H9 (cell line): Measurements from ENCODE around the gene CCDC9B. TPM values are rescaled to one million over a fixed set of nuclear protein-coding genes. Genes with fewer than 3 reads are reported as not detected.

ENCODE experiments used
- DNase-seq: peaks from one replicate; pipeline ENCODE4 v3.0.0-alpha.2; 2017
- H2AFZ ChIP-seq: one replicate; pipeline ENCODE4 v1.6.1; 2013; ENCODE audit warnings: mild to moderate bottlenecking, low read length, control low read depth, moderate library complexity
- H2AK5ac ChIP-seq: 2 replicates; pipeline ENCODE4 v1.6.1; 2013; ENCODE audit warnings: low read length, control low read depth, mixed read lengths; ENCODE audit not compliant: insufficient read length
- H2BK120ac ChIP-seq: one replicate; pipeline ENCODE4 v1.6.1; 2013; ENCODE audit warnings: low read depth, mild to moderate bottlenecking, low read length, control low read depth, inconsistent platforms; ENCODE audit not compliant: poor library complexity, severe bottlenecking
- H2BK12ac ChIP-seq: 2 replicates; pipeline ENCODE4 v1.6.1; 2013; ENCODE audit warnings: low read length, control low read depth, mixed read lengths, low read depth; ENCODE audit not compliant: insufficient read length
- H2BK15ac ChIP-seq: 2 replicates; pipeline ENCODE4 v1.6.1; 2013; ENCODE audit warnings: low read depth, low read length, control low read depth
- H2BK20ac ChIP-seq: one replicate; pipeline ENCODE4 v1.6.1; 2013; ENCODE audit warnings: low read depth, mild to moderate bottlenecking, low read length, control low read depth, inconsistent platforms; ENCODE audit not compliant: poor library complexity, severe bottlenecking
- H2BK5ac ChIP-seq: 2 replicates; pipeline ENCODE4 v1.6.1; 2013; ENCODE audit warnings: low read length, control low read depth, mixed read lengths; ENCODE audit not compliant: insufficient read length
- H3K14ac ChIP-seq: 2 replicates; pipeline ENCODE4 v1.6.1; 2013; ENCODE audit warnings: low read length, control low read depth; ENCODE audit not compliant: insufficient read depth
- H3K18ac ChIP-seq: 2 replicates; pipeline ENCODE4 v1.6.1; 2013; ENCODE audit warnings: low read depth, mild to moderate bottlenecking, mixed read lengths, low read length, control low read depth; ENCODE audit not compliant: insufficient read length
- H3K23ac ChIP-seq: 2 replicates; pipeline ENCODE4 v1.6.1; 2013; ENCODE audit warnings: low read length, control low read depth, mixed read lengths, low read depth; ENCODE audit not compliant: insufficient read length
- H3K23me2 ChIP-seq: 2 replicates; pipeline ENCODE4 v1.6.1; 2013; ENCODE audit warnings: low read depth, mild to moderate bottlenecking, mixed read lengths, low read length, control low read depth; ENCODE audit not compliant: insufficient read length, poor library complexity, severe bottlenecking
- H3K27ac ChIP-seq: 2 replicates; pipeline ENCODE4 v1.5.1; 2013; ENCODE audit warnings: low read length, control low read depth, mixed read lengths, low read depth; ENCODE audit not compliant: insufficient read length
- H3K27me3 ChIP-seq: 2 replicates; pipeline ENCODE4 v1.6.1; 2013; ENCODE audit warnings: low read length, control low read depth, inconsistent platforms; ENCODE audit not compliant: insufficient read depth
- H3K4ac ChIP-seq: 2 replicates; pipeline ENCODE4 v1.6.1; 2013; ENCODE audit warnings: low read depth, mild to moderate bottlenecking, control low read depth, inconsistent platforms, low read length, moderate library complexity
- H3K4me1 ChIP-seq: 2 replicates; pipeline ENCODE4 v1.6.1; 2013; ENCODE audit warnings: low read length, control low read depth, inconsistent platforms; ENCODE audit not compliant: insufficient read depth
- H3K4me2 ChIP-seq: 2 replicates; pipeline ENCODE4 v1.6.1; 2013; ENCODE audit warnings: low read length, control low read depth, mixed read lengths; ENCODE audit not compliant: insufficient read length, insufficient read depth
- H3K56ac ChIP-seq: 2 replicates; pipeline ENCODE4 v1.6.1; 2013; ENCODE audit warnings: low read depth, mild to moderate bottlenecking, mixed read lengths, low read length, control low read depth; ENCODE audit not compliant: insufficient read length
- H3K79me1 ChIP-seq: 2 replicates; pipeline ENCODE4 v1.6.1; 2013; ENCODE audit warnings: low read depth, mild to moderate bottlenecking, moderate library complexity, low read length, control low read depth, inconsistent platforms; ENCODE audit not compliant: insufficient read depth, poor library complexity, severe bottlenecking
- H3K79me2 ChIP-seq: 2 replicates; pipeline ENCODE4 v1.6.1; 2013; ENCODE audit warnings: low read length, control low read depth, inconsistent platforms; ENCODE audit not compliant: insufficient read depth
- H3K9ac ChIP-seq: 2 replicates; pipeline ENCODE4 v1.6.1; 2013; ENCODE audit warnings: low read length, control low read depth, mixed read lengths; ENCODE audit not compliant: insufficient read length; ENCODE audit errors: extremely low read depth
- H3K9me3 ChIP-seq: one replicate; pipeline ENCODE4 v1.6.1; 2013; ENCODE audit warnings: low read depth, low read length, inconsistent platforms; ENCODE audit not compliant: control insufficient read depth
- H3T11ph ChIP-seq: one replicate; pipeline ENCODE4 v1.6.1; 2013; ENCODE audit warnings: mild to moderate bottlenecking, low read length, control low read depth, inconsistent platforms
- H4K20me1 ChIP-seq: one replicate; pipeline ENCODE4 v1.6.1; 2013; ENCODE audit not compliant: control insufficient read depth, insufficient read length, insufficient read depth
- H4K5ac ChIP-seq: 2 replicates; pipeline ENCODE4 v1.6.1; 2013; ENCODE audit warnings: low read depth, mild to moderate bottlenecking, mixed read lengths, low read length, control low read depth; ENCODE audit not compliant: insufficient read length
- H4K8ac ChIP-seq: replicated peaks from 2 replicates; pipeline ENCODE4 v1.6.1; 2013; ENCODE audit warnings: low read length, control low read depth, mixed read lengths, low read depth; ENCODE audit not compliant: insufficient read length
- H4K91ac ChIP-seq: 2 replicates; pipeline ENCODE4 v1.6.1; 2013; ENCODE audit warnings: low read depth, mild to moderate bottlenecking, moderate library complexity, mixed read lengths, low read length, control low read depth; ENCODE audit not compliant: insufficient read length
- H3K27ac Mint-ChIP-seq, 3 experiments: 2 replicates in 2 of 3; 3 replicates in 1 of 3; pipeline ENCODE4 v1.8.0; 2020 to 2021; ENCODE audit warnings: mixed read lengths in 3 of 3, mild to moderate bottlenecking in 1 of 3, moderate library complexity in 1 of 3
- H3K27me3 Mint-ChIP-seq: 2 replicates; pipeline ENCODE4 v1.8.0; 2021; ENCODE audit warnings: low read depth, mild to moderate bottlenecking, moderate library complexity, mixed read lengths
- H3K36me3 Mint-ChIP-seq, 3 experiments: 2 replicates in 2 of 3; 3 replicates in 1 of 3; pipeline ENCODE4 v1.8.0; 2020 to 2021; ENCODE audit warnings: low read depth in 3 of 3, mixed read lengths in 3 of 3; ENCODE audit not compliant: insufficient read depth in 1 of 3
- H3K4me1 Mint-ChIP-seq, 2 experiments: 2 replicates each; pipeline ENCODE4 v1.8.0; 2020; ENCODE audit warnings: mixed read lengths in 2 of 2
- H3K4me3 Mint-ChIP-seq, 2 experiments: 2 replicates in 1 of 2; 3 replicates in 1 of 2; pipeline ENCODE4 v1.8.0; 2020 to 2021; ENCODE audit warnings: mild to moderate bottlenecking in 2 of 2, mixed read lengths in 2 of 2, moderate library complexity in 1 of 2
- H3K9me3 Mint-ChIP-seq, 2 experiments: 2 replicates in 1 of 2; 3 replicates in 1 of 2; pipeline ENCODE4 v1.8.0; 2020; ENCODE audit warnings: mild to moderate bottlenecking in 2 of 2, mixed read lengths in 2 of 2, moderate library complexity in 1 of 2
- CTCF ChIP-seq: fragments of 200-600 bp; sonication (generic); conservative IDR thresholded peaks from 3 replicates; pipeline ENCODE4 v1.8.0; 2021; ENCODE audit warnings: antibody characterized with exemption, mild to moderate bottlenecking
- WGBS: extraction: QIAGEN DNeasy Blood & Tissue Kit; methylation state at CpG from one replicate; pipeline ENCODE4 v1.1.7; 2013; ENCODE audit warnings: missing lambda C conversion rate, low lambda C conversion rate, mixed read lengths; ENCODE audit not compliant: insufficient read length; ENCODE audit errors: extremely low coverage; 5-methylcytosine and 5-hydroxymethylcytosine counted together
- total RNA-seq: library from RNA; stranded (reverse); gene quantifications from 2 replicates; pipeline ENCODE4 v1.2.1, GENCODE V29; 2021

Gene CCDC9B
- total RNA-seq, 1 experiment from 2014 or later: 0.48 TPM

GRCh38 chr15:40334941-40335795, 5.6 kb downstream of the CCDC9B start:
- Histone ChIP-seq H3K79me2 (no peaks in the 10 kb centered on the region), H3K79me1 (no peaks in the 10 kb centered on the region), H3K9ac (no peak overlapping the region), H3K9me3 (no peaks in the 10 kb centered on the region), H3K23me2 (no peaks in the 10 kb centered on the region), H2BK12ac (no peak overlapping the region), H2AFZ (no peak overlapping the region), H3K18ac (no peak overlapping the region), H2BK20ac (no peak overlapping the region), H3K23ac (no peak overlapping the region), H2BK5ac (no peak overlapping the region), H3K27me3 (no peaks in the 10 kb centered on the region), H4K5ac (no peak overlapping the region), H2BK120ac (no peak overlapping the region), H3K27ac (no peak overlapping the region), H3K56ac (no peak overlapping the region), H3K4me1 (no peaks in the 10 kb centered on the region), H3K4me2 (no peak overlapping the region), H2AK5ac (no peak overlapping the region), H4K20me1 (no peaks in the 10 kb centered on the region), H3T11ph (no peak overlapping the region), H3K4ac (no peak overlapping the region), H2BK15ac (no peak overlapping the region), H3K14ac (no peak overlapping the region; the same call in 1 of the 2 replicates), H4K8ac (no peak overlapping the region), H4K91ac (no peak overlapping the region)
- Mint-ChIP-seq H3K4me1 (peaks cover 25 to 40% of the 10 kb centered on the region in 2 experiments), H3K36me3 (peaks cover 0 to 4% (median 3%) of the 10 kb centered on the region in 3 experiments; a peak in 2 of 7 replicates), H3K4me3 (peak overlapping the region in 1 of 2 experiments; percentile 53; a peak in 2 of 5 replicates), H3K27ac (no peak overlapping the region), H3K9me3 (no peaks in the 10 kb centered on the region), H3K27me3 (peaks cover 11% of the 10 kb centered on the region)
- WGBS: no CpG with 5 or more reads among the region's 26 CpGs
- no peak for TF ChIP-seq CTCF
- DNase-seq: no peak
